OCI-LY7 (cell line): Measurements from ENCODE around the gene TSEN15. TPM values are rescaled to one million over a fixed set of nuclear protein-coding genes. Genes with fewer than 3 reads are reported as not detected.

Experiments
- BruUV-seq: library from RNA; stranded (reverse); fragments of 400-500 nt; replicated peaks from 2 replicates; lab custom pipeline; 2021; lab: Mats Ljungman, UMichigan
- CTCF ChIA-PET: fragments of 300-600 bp; sonication (Branson Sonifier 250); formaldehyde crosslinking; loops from one replicate; lab custom pipeline; 2022; ENCODE audit warnings: antibody characterized with exemption; ENCODE audit not compliant: unreplicated experiment; lab: Charles Lee
- POLR2A ChIA-PET: fragments of 300-600 bp; sonication (Branson Sonifier 250); formaldehyde crosslinking; loops from one replicate; lab custom pipeline; 2022; ENCODE audit warnings: antibody characterized with exemption; lab: Charles Lee
- DNase-seq: peaks from one replicate; pipeline ENCODE4 v3.0.0-alpha.2; 2015; ENCODE audit warnings: low spot score
- H2AFZ ChIP-seq: fragments of 200-600 bp; sonication (generic), shearing (Covaris generic); 2 replicates; pipeline ENCODE4 v1.6.1; 2014; ENCODE audit warnings: mild to moderate bottlenecking, antibody characterized with exemption, low read length, moderate library complexity
- H3K27ac ChIP-seq: fragments of 200-600 bp; sonication (generic); 2 replicates; pipeline ENCODE4 v1.5.1; 2014; ENCODE audit warnings: mixed run types, low read depth, mild to moderate bottlenecking, moderate library complexity, low read length, inconsistent platforms; ENCODE audit not compliant: poor library complexity, severe bottlenecking
- H3K36me3 ChIP-seq: fragments of 200-600 bp; sonication (generic); 2 replicates; pipeline ENCODE4 v1.6.1; 2014; ENCODE audit warnings: mild to moderate bottlenecking, antibody characterized with exemption, low read length, moderate library complexity, mixed read lengths; ENCODE audit not compliant: insufficient read depth
- H3K4me1 ChIP-seq: fragments of 200-600 bp; sonication (generic); 2 replicates; pipeline ENCODE4 v1.5.1; 2014; ENCODE audit warnings: mild to moderate bottlenecking, low read length; ENCODE audit not compliant: insufficient read depth, poor library complexity, severe bottlenecking
- H3K4me2 ChIP-seq: fragments of 200-600 bp; sonication (generic); 2 replicates; pipeline ENCODE4 v1.6.1; 2014; ENCODE audit warnings: mild to moderate bottlenecking, low read length
- H3K4me3 ChIP-seq: fragments of 200-600 bp; sonication (generic); 2 replicates; pipeline ENCODE4 v1.5.1; 2014; ENCODE audit warnings: mild to moderate bottlenecking, low read depth, low read length; ENCODE audit not compliant: poor library complexity, severe bottlenecking
- H3K79me2 ChIP-seq: fragments of 200-600 bp; sonication (generic); 2 replicates; pipeline ENCODE4 v1.6.1; 2016; ENCODE audit warnings: low read depth, mild to moderate bottlenecking, low read length, moderate library complexity, mixed read lengths; ENCODE audit not compliant: insufficient read depth
- H3K9me2 ChIP-seq: fragments of 200-600 bp; sonication (generic); 2 replicates; pipeline ENCODE4 v1.6.1; 2016; ENCODE audit warnings: mild to moderate bottlenecking, low read length, mixed read lengths; ENCODE audit not compliant: insufficient read depth
- H3K9me3 ChIP-seq: fragments of 200-600 bp; sonication (generic); 2 replicates; pipeline ENCODE4 v1.6.1; 2014; ENCODE audit warnings: mild to moderate bottlenecking, mixed run types, low read length, mixed read lengths
- H4K20me1 ChIP-seq: fragments of 200-600 bp; sonication (generic); 2 replicates; pipeline ENCODE4 v1.6.1; 2014; ENCODE audit warnings: mild to moderate bottlenecking, antibody characterized with exemption, low read length, moderate library complexity, mixed read lengths; ENCODE audit not compliant: insufficient read depth
- EZH2phosphoT487 ChIP-seq: fragments of 200-600 bp; sonication (generic); IDR thresholded peaks from 2 replicates; pipeline ENCODE4 v1.6.1; 2018; ENCODE audit warnings: low read depth, borderline replicate concordance, mild to moderate bottlenecking, mixed run types, antibody characterized with exemption, low read length, moderate library complexity, mixed read lengths
- intact Hi-C: fragments of 100-400 bp; cut with micrococcal nuclease; formaldehyde crosslinking; loops from one replicate; pipeline ENCODE4 v1.10.0; 2022; ENCODE audit not compliant: unreplicated experiment
- total RNA-seq, 2 experiments: library from RNA; depleted of rRNA in 1 of 2; stranded (reverse); fragments of >200 nt in 1 of 2; shearing (Covaris generic) in 1 of 2; gene quantifications; 2 replicates each; pipeline ENCODE4 v1.2.3, GENCODE V29; 2014 to 2022
- TF ChIP-seq, protein P1 (sequence below): fragments of 200-600 bp; sonication (generic); conservative IDR thresholded peaks from 2 replicates; pipeline ENCODE4 v1.5.1; 2014; ENCODE audit warnings: mild to moderate bottlenecking, antibody characterized with exemption, low read length, moderate library complexity, mixed read lengths

TSEN15 gene
- total RNA-seq, 2 experiments from 2014 or later: 42.5 to 45.1 TPM

DNA sequence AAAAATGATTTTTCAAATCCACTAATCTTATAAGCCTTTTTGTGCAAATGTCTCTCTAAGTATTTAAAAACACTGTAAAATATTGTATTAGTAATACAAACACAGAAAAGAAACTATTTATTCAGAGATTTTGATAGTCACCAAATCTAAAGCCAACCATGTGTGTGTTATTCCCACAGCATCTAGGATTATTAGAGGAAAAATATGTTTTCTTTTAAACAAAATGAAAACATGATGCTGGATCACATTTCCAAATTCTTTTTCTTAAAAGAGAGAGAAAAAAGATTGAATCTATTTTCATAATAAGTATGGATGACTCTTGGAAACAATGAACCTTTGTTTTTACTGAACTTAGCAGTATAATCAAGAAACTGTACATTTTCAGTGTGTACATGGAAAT lies 39.3 kb upstream of the TSEN15 start:
- DNase-seq: no peak
- no peak for TF ChIP-seq EZH2phosphoT487
- TF ChIP-seq, protein P1, sequence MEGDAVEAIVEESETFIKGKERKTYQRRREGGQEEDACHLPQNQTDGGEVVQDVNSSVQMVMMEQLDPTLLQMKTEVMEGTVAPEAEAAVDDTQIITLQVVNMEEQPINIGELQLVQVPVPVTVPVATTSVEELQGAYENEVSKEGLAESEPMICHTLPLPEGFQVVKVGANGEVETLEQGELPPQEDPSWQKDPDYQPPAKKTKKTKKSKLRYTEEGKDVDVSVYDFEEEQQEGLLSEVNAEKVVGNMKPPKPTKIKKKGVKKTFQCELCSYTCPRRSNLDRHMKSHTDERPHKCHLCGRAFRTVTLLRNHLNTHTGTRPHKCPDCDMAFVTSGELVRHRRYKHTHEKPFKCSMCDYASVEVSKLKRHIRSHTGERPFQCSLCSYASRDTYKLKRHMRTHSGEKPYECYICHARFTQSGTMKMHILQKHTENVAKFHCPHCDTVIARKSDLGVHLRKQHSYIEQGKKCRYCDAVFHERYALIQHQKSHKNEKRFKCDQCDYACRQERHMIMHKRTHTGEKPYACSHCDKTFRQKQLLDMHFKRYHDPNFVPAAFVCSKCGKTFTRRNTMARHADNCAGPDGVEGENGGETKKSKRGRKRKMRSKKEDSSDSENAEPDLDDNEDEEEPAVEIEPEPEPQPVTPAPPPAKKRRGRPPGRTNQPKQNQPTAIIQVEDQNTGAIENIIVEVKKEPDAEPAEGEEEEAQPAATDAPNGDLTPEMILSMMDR: no peak
- H3K9me3 ChIP-seq: no peaks in the 10 kb centered on the region
- CTCF ChIA-PET: no interaction called here
- no peaks in the 10 kb centered on the region for H3K9me2 ChIP-seq
- POLR2A ChIA-PET: no interaction called here
- no peaks in the 10 kb centered on the region for H3K36me3 ChIP-seq
- H3K4me1 ChIP-seq: no peaks in the 10 kb centered on the region
- intact Hi-C loops: no loop called here
- no peak overlapping the region for H3K4me3 ChIP-seq
- no peak overlapping the region for H3K27ac ChIP-seq
- H4K20me1 ChIP-seq: no peaks in the 10 kb centered on the region
- no TSS peak for BruUV-seq
- no peak overlapping the region for H3K4me2 ChIP-seq
- H3K79me2 ChIP-seq: no peaks in the 10 kb centered on the region
- H2AFZ ChIP-seq: no peak overlapping the region

- no peak overlapping the region for H3K4me3 ChIP-seq
- no peak for DNase-seq
- no peaks in the 10 kb centered on the region for H3K9me3 ChIP-seq
- no peaks in the 10 kb centered on the region for H3K79me2 ChIP-seq
- TF ChIP-seq, protein P1: no peak
- no peak for TF ChIP-seq EZH2phosphoT487
- no TSS peak for BruUV-seq
- intact Hi-C loops: no loop called here
- no peaks in the 10 kb centered on the region for H4K20me1 ChIP-seq
- no peak overlapping the region for H2AFZ ChIP-seq
- ChIA-PET CTCF (no interaction called here), POLR2A (no interaction called here)
- H3K4me1 ChIP-seq: no peaks in the 10 kb centered on the region
- H3K36me3 ChIP-seq: no peaks in the 10 kb centered on the region
- H3K9me2 ChIP-seq: no peaks in the 10 kb centered on the region
- no peak overlapping the region for H3K4me2 ChIP-seq
- H3K27ac ChIP-seq: no peak overlapping the region
Observed at GRCh38 chr1:184014271-184014670, 37.3 kb upstream of the TSEN15 start.

DNA sequence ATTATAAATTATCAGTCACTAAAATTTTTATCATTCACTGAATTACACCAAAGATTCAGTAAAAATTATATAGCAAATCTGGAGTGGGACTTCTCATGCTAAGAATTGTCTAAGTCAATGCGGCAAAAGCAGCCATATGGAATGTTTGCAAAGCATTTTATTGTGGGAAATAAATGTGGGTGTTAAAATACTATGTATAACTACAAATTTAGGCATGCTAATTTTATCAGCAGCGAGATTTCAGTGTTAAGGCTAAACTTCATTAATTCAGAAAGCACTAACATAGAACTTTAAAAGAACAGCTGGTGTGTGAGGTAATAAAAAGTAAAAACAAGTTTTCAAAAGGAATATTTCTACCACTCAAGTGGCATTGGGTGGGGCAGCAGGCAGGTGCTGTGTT lies 35.4 kb upstream of the TSEN15 start:
- ChIA-PET POLR2A (no interaction called here), CTCF (no interaction called here)
- no peak for DNase-seq
- Histone ChIP-seq H3K36me3 (no peaks in the 10 kb centered on the region), H3K4me3 (no peak overlapping the region), H3K4me1 (no peaks in the 10 kb centered on the region), H3K9me2 (no peaks in the 10 kb centered on the region), H3K9me3 (no peaks in the 10 kb centered on the region), H3K4me2 (no peak overlapping the region), H3K27ac (no peak overlapping the region), H3K79me2 (no peaks in the 10 kb centered on the region), H4K20me1 (no peaks in the 10 kb centered on the region), H2AFZ (no peak overlapping the region)
- BruUV-seq: no TSS peak
- TF ChIP-seq EZH2phosphoT487: no peak
- TF ChIP-seq, protein P1: no peak
- intact Hi-C loops: no loop called here
